ENCODE results near the gene REP15. TPM values are rescaled to one million over a fixed set of nuclear protein-coding genes. Genes with fewer than 3 reads are reported as not detected.

REP15 gene
- total RNA-seq, 1 donor from 2014 or later, result 4.5 TPM

DNA sequence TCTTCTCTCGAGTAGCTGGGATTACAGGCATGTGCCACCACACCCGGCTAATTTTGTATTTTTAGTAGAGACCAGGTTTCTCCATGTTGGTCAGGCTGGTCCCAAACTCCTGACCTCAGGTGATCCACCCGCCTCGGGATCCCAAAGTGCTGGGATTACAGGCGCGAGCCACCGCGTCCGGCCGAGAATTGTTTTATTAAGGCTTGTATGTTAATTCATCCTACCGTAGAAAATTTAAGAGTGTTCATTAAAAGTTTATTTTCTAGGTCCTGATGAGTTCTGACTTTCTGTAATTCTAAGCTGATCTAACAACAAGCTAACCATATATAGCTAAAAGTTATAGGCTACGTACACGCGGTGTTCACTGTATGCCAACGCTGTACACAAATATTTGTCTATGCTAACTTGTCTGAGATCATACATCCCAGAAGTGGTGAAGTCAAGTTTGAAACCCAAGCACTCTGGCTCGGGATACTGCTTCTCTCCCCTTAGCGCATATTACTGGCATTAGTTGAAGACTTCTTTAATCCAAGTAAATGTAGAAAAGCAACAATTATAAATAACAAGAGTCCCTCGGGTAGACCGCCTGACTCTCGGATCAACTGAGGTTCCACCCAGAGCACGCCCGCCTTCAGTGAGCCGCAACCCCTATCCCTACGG is 13.8 kb downstream of the REP15 start:
- Histone ChIP-seq H3K36me3 (peaks cover 3% of the 10 kb centered on the region), H3K4me3 (peak overlapping the region; percentile 96), H3K4me1 (peaks cover 17% of the 10 kb centered on the region), H3K9me3 (no peaks in the 10 kb centered on the region), H3K27ac (peak overlapping the region; percentile 92), H3K27me3 (no peaks in the 10 kb centered on the region)
- ATAC-seq (peak; percentile 43), DNase-seq (peak; percentile 67)
- TF ChIP-seq, protein P1, sequence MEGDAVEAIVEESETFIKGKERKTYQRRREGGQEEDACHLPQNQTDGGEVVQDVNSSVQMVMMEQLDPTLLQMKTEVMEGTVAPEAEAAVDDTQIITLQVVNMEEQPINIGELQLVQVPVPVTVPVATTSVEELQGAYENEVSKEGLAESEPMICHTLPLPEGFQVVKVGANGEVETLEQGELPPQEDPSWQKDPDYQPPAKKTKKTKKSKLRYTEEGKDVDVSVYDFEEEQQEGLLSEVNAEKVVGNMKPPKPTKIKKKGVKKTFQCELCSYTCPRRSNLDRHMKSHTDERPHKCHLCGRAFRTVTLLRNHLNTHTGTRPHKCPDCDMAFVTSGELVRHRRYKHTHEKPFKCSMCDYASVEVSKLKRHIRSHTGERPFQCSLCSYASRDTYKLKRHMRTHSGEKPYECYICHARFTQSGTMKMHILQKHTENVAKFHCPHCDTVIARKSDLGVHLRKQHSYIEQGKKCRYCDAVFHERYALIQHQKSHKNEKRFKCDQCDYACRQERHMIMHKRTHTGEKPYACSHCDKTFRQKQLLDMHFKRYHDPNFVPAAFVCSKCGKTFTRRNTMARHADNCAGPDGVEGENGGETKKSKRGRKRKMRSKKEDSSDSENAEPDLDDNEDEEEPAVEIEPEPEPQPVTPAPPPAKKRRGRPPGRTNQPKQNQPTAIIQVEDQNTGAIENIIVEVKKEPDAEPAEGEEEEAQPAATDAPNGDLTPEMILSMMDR (IDR thresholded peaks at IDR 0.05), result no peak
- intact Hi-C loops (cut with DNase I), result no loop called here

DNA sequence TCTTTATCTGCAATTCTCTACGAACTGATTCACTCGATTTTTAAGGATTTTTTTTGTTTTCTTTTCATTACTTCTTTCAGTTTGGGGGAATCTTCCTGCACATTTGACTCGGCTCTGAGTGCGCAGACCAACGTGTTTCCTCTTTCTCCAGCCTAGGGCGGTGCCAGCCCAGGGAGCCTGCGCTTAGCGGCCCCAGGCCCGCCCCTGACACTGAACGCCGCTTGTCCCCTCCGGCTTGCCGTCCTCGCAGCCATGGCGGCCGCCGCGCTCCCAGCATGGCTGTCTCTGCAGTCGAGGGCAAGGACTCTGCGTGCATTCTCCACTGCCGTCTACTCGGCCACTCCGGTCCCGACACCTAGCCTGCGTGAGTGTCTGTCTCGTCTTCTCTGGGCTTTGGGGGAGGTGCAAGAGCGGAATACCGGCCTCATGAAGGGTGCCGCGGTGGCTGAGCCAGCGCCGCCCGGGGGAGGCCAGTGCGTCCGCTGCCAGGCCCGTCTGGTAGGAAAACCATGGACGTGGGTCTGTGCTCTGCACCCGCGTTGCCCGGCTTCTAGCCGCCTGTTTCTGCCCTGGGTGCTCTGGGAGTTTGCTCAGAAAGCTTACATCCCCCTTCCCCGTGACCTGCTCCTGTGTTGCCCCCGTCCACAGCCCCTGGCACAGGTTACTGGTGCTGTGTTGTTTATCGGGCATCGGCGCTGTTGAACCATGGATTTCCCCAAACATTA is 14.5 kb downstream of the REP15 start, which contains the start of gene MRPS35:
MRPS35 (plus strand) TSS at position 241 of the 725 bp plus-strand sequence; CDS start at position 253, 12 bp downstream.
- ATAC-seq, result peak; percentile 99
- H3K36me3 ChIP-seq, result peaks cover 8% of the 10 kb centered on the region
- no peaks in the 10 kb centered on the region for H3K9me3 ChIP-seq
- peak within 1 kb of the TSS; percentile 92 for H3K27ac ChIP-seq
- peaks cover 17% of the 10 kb centered on the region for H3K4me1 ChIP-seq
- TF ChIP-seq, protein P1 (IDR thresholded peaks at IDR 0.05), result no peak
- no peaks in the 10 kb centered on the region for H3K27me3 ChIP-seq
- peak within 1 kb of the TSS; percentile 96 for H3K4me3 ChIP-seq
- DNase-seq, result peak; percentile 96
- intact Hi-C loops (cut with DNase I), result no loop called here

DNA sequence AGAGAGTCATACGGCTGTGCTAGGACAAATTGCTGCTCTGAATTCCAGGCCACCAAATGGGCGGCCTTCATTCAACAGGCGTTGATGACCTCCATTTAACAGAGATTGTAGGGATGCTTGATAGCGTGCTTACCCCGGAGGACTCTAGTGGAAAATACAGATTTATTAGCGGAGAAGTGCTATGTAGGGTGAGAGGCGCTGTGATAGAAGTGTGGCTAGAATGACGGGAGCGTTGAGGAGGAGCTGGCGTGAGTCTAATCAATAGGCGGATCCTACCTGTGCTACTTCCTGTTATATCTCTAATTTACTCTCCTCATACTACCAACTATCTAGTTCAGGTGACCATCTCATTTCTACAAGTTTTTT is 15.1 kb downstream of the REP15 start:
- TF ChIP-seq, protein P1 (IDR thresholded peaks at IDR 0.05), result no peak
- Histone ChIP-seq H3K9me3 (no peaks in the 10 kb centered on the region), H3K27me3 (no peaks in the 10 kb centered on the region), H3K27ac (peak overlapping the region; percentile 92), H3K4me1 (peaks cover 17% of the 10 kb centered on the region), H3K36me3 (peaks cover 14% of the 10 kb centered on the region), H3K4me3 (peak overlapping the region; percentile 96)
- DNase-seq, result no peak
- ATAC-seq, result no peak
- intact Hi-C loops (cut with DNase I), result no loop called here

DNA sequence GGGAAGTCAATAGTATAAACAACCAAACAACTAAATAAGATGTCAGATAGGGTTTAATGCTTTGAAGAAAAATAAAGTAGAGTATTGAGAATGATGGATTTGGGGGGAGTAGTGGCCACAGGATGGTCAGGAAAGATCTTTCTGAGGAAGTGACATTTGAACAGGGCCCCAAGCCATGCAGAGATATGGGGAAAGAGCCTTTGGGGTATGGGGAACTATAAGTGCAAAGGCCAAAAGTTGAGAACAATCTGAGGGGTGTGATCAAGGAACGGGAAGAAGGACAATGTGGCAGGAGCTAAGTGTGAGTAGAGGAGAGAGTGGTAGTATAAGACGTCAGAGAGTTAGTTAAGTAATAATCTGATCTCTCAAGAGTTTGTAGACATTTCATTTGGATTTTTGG is 15.7 kb downstream of the REP15 start:
- intact Hi-C loops (cut with DNase I), result no loop called here
- H3K27me3 ChIP-seq, result no peaks in the 10 kb centered on the region
- TF ChIP-seq, protein P1 (IDR thresholded peaks at IDR 0.05), result no peak
- ATAC-seq, result peak; percentile 21
- peak overlapping the region; percentile 96 for H3K4me3 ChIP-seq
- peaks cover 17% of the 10 kb centered on the region for H3K4me1 ChIP-seq
- no peaks in the 10 kb centered on the region for H3K9me3 ChIP-seq
- peaks cover 20% of the 10 kb centered on the region for H3K36me3 ChIP-seq
- H3K27ac ChIP-seq, result no peak overlapping the region
- DNase-seq, result no peak

DNA sequence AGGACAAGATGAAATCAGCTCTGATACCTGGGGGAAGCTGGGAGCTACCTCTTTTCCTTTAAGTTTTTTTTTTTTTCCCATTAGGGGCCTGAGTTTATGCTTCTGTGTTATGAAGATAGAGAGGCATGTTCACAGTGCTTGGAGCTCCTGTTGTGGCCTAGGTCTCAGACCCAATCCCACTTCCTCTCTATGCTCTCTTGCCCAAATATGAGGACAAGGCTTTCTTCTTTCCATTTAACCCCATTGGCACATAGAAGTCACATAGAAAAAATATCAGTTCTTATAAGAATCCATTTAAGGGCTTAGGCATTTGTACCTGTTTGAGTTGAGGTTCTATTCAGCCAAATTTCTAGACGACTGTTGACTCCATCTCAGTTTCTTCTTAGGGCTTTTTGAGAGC is 27.0 kb downstream of the REP15 start:
- H3K36me3 ChIP-seq, result peaks cover 77% of the 10 kb centered on the region
- TF ChIP-seq, protein P1 (IDR thresholded peaks at IDR 0.05), result no peak
- no peaks in the 10 kb centered on the region for H3K9me3 ChIP-seq
- ATAC-seq (no peak), DNase-seq (no peak)
- H3K4me1 ChIP-seq, result no peaks in the 10 kb centered on the region
- intact Hi-C loops (cut with DNase I), result no loop called here
- no peaks in the 10 kb centered on the region for H3K27me3 ChIP-seq
- no peak overlapping the region for H3K27ac ChIP-seq
- H3K4me3 ChIP-seq, result no peak overlapping the region

Data from upper lobe of right lung (tissue), 1 donor.